HG03139 (cell line): Measurements from ENCODE around the gene NRXN3.
"Not testable (repeated sequence)": the region's sequence is repeated elsewhere in the genome, so short reads cannot be mapped to it uniquely, and the experiment has no call there.

Experiments used
- ATAC-seq: cut with Tn5 transposase; IDR thresholded peaks from one replicate; pipeline ENCODE4 v1.9.1; 2021; ENCODE audit not compliant: unreplicated experiment

NRXN3 gene

DNA sequence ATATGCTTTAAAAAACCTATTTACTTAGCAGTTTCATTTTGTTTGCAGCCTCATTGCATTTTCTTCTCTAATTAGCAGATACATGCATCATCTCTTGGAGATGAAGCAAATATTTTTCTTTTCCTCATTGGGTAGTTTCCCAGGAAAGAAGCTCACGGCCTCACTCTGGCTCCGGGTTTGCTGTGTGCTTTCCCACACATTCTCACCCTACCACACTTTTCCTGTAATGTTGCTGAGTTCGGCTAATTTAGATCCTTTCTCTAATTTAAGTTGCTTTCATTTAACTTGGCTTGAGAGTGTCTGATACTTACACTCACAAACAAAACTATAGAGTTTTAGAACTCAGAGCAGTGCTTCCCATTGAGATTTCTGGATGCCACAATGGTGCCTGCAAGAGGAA lies 928.2 kb downstream of the NRXN3 start:
- ATAC-seq = no peak

DNA sequence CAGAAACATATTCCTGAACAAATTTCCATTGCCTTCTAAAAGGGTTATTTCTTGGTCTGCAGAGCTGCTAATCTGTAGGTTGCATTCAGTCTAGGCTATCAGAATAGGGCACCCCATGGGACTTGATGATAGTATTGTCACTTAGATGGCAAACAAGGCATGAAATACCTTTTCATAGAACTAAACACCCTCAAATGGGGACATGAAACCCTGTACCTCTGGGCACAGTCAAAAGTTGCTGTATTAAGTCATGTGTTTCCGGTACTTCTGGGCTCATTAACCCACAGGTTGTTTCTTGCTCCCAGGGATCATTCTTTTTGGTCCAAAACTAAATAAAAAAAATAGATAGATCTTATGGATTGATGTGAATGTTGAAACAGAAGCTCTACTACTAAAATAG lies 930.4 kb downstream of the NRXN3 start:
- ATAC-seq = no peak

DNA sequence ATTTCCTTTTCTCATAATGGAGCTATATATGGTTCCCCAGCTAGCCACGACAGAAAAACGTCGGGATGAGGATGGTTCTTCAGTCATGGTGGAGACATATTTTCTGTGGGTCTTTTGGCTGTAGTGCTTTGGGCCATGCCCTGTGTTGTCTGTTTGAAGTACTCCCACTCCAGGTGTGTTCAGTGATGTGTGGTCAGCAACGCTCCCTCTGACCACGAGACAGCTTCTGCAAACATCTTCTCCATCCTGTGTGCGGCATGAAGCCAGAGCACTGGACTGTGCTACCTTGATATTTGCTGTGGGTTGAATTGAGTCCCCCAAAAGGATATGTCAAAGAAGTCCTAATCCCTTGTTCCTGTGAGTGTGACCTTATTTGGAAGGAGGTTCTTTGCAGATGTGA lies 931.2 kb downstream of the NRXN3 start:
- ATAC-seq = no peak

DNA sequence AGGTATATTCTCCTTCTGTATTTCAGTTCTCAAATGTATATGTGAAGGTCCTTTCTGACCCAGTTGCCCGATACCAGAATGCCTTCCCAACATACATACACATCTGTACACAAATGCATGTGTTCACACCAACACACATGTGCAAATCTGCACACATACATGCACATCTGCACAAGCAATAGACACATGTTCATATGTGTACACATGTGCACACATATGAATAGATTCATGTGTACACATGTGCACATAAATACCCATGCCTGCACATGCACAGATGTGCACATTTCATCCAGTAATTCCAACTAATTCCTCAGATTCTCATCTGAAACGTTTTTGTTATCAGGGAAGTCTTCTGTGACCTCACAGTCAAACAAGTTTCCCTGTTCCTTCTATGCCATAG lies 933.6 kb downstream of the NRXN3 start:
- no peak for ATAC-seq

DNA sequence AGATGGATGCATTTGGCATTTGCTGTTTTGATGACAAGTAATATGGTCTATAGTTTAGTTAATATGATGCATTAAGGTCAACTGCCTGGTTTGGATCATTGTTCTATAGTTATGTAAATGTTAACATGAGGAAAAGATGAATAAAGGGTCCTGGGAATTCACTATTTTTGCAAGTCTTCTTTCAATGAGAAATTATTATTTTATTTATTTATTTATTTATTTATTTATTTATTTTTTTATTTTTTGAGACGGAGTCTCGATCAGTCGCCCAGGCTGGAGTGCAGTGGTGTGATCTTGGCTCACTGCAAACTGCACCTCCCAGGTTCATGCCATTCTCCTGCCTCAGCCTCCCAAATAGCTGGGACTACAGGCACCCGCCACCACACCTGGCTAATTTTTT lies 940.4 kb downstream of the NRXN3 start:
- ATAC-seq = not testable (repeated sequence)

DNA sequence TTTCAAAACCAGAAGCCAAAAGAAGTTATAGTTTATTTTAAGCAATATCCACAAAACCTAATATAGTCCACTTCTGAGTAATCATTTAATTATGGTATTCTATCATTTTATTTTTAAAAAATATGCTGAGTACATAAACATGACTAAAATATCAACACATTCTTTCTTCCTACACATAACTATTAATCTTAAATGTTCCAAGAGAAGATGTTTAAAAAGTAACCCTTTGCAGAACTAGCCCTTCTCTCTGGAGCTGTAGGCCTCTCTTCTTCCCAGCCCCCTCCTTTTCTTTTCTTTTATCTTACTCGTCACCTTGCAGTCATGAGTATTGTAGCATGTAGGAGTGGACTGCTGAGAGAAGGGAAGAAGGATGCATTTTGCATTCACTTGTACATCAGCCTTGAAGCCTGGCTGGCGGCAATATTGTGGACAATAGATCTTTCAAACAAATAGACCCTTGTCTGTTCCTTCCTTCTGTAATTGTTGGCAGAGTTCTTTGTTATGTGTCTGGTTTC lies 941.9 kb downstream of the NRXN3 start:
- ATAC-seq = no peak

DNA sequence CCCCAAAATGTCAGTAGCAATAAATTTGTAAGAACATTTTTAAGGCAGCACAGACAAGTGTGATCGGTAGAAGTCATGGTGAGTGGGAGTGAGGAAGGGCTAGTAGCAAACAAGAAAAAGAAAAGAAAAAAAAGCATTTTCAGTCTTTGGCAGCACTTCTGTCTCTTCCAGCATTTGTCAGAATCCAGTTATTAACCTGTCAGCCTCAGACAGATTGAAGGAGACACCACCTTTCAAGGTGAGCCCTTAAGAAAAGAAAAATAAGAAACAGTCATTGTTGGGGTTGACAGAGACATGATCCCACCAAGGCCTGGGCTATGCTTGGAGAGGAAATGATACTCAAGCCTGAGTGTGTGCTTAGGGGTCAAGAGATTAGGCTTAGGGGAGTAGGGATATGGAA lies 947.4 kb downstream of the NRXN3 start:
- no peak for ATAC-seq

DNA sequence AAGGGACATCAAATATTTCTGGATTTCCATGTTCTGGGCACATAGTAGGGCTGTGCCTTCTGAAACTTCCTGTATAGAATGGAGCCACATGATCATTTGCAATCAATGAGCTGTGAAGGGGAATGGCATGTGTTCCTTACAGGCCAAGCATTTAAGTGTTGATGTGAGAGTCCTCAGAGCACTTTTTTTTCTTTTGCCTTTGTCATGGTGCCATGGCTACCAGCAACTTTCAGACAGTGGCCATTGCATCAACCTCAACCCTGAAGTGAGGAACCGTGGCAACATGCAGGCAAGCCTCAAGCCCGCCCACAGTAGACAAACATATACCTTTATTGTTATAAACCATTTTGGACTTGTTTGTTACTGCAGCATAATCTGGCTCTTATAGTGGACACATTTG lies 948.1 kb downstream of the NRXN3 start:
- ATAC-seq = no peak

DNA sequence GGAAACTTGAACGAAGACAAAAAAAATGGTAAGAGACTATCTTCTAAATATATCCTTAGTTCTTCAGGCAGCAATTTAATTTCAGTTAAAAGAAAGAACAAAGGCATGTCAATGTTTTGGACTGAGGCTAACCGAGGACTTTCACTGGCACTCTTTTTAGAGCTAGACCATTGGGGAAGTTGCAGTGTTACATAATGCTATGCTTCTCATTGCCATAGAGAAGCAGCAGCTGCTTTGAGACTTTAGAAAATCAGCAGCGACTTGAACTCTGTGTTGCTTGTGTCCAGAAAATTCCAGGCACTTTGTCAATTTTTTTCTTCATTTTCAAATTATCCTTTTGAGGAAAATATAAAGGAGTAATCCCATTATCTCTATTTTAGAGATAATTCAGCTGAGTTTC lies 964.2 kb downstream of the NRXN3 start:
- no peak for ATAC-seq

DNA sequence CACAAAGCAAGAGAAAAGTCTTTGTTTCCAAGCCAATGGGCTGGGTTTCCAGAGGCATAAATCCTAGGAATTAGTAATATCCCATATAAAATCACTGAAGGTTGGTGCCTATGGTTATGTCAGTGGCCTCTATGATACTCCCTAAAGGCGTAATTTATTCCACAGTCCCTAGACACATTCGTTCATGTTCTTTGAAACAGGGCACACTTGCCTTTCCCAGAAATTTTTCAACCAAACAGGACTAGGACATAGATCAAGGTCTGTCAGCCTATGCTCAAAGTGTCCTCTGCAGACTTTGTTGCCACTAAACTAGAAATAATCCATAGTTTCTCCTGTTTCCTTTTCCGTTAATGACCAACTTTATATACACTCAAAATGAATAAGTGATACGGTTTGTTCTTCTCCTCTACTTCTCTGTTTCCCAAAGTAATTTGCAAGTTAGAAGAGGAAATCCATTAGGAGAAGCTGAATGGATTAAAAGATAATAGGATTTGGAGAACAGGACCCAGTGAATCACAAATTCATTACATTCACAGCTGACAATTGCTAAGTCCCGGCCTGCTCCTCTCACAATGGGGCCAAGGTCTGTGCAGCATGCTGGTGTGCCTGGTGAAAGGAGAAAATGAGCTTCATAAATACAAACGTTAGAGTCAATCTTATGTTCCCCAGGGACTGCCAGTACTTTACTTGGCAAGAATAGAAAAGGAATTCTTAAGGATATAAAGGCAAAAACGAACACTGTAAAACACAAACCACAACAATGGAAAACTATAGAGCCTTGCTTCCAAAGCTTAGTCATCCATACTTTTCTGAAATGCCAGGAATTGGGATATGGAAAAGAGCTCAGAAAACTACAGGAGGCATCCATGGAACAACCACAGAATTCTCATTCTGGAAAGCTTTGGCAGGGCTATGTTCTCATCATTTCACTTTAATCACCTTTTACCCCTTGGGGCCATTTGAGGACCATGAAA lies 966.2 kb downstream of the NRXN3 start:
- ATAC-seq = no peak

DNA sequence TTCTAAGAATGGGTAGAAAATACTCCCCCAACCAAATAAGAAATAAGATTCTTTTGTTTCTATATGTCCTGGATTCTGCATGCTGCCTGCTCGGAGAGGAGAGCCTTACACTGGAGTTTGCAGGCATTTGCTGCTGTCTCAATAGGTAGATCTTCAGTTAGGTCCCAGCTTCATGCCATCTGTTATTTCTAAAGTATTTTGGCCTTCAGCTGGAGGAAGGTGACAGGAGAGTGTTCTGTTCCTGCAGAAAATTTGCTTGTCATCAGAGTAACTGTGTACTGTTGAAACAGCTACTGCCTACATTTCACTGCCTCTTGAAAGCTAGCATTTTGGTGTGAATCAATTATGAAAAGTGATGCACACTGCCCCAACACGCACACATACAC lies 966.9 kb downstream of the NRXN3 start:
- no peak for ATAC-seq

DNA sequence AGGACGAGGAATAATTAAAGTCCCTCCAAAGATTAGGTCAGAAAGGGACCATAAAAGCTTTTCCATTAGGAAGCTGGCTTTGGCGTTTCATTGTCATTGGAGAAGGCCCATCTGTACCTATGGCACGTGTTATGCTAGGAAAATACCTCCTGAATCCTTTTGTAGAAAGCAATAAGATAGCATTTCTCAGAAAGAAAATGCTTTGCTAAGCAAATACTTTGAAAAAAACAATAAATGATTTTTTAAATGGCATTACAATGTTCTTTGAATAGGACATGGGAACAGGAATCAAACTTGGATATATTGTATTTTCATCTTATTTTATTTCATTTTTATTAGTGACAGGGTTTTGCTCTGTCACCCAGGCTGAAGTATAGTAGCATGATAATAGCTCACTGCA lies 967.7 kb downstream of the NRXN3 start:
- ATAC-seq = no peak

DNA sequence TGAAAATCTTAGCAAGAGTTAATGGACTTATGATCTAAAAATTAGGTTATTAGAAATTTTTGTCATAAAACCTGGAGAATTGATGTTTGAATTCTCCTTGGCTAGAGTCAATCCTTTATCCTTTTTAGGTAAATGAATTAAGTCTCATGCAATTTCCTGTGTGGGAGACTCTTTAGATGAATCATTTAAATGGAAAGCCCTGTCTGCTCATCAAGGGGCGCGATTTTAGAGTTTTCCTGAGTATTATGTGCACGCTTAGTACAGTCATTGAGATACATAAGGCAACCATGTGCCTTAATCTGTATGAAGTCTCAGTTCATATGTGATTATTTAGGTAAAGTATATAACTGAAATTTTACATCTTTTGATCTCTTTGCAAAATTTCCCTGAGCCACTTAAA lies 974.7 kb downstream of the NRXN3 start:
- ATAC-seq = no peak

DNA sequence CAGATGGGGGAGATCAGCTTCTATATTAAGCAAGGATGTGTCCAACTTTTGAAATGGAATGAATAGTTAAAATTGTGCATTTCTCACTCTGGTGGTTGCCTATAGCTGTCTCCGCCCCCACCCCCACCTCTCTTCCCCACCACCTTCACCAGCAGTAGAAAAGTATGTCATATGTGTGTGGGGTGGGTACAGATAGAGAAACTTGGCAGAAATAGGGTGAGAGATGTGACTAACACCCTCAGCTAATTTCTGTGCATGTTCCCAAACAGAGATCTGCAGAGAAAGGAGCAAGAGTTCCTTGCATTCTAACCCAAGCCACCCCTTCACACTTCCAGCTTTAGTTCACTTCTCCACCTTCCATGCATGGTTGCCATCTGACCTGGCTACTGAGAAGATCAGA lies 980.1 kb downstream of the NRXN3 start:
- ATAC-seq = no peak

DNA sequence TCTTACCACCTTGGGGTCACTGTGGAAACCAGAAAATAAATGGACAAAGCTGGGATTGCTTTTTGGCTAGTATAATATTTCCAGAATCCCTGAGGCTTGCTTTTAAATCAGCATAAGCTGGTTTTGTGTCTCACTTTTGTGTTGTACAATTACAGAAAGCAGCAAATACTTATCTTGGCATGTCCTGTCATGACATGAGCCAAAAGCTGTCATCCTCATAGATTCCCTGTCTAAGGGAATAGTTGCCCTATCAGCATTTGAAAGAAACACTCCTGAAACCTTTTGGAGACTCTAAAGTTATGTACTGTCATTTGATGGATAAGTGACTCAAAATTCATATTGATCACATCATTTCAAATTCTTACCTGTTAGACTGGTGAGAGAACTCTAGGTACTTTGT lies 987.2 kb downstream of the NRXN3 start:
- no peak for ATAC-seq

DNA sequence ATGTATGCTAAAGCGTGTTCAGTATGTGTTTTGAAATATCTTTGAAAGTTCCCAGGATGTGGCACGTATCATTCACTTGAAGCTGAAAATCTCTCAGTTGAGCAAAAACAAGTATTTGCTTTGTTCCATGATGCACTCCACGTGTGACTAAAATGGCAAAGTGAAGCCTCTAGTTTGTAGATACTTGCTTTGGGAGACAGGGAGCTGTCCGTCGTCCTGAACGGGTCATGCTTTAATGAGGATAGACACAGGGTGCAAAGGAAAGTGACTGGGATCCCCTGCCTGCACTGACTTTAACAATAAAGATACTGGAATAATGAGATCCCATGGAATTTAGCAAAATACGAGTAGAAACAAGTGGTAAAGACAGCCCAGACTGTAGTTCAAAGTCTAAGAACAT lies 991.4 kb downstream of the NRXN3 start:
- no peak for ATAC-seq

DNA sequence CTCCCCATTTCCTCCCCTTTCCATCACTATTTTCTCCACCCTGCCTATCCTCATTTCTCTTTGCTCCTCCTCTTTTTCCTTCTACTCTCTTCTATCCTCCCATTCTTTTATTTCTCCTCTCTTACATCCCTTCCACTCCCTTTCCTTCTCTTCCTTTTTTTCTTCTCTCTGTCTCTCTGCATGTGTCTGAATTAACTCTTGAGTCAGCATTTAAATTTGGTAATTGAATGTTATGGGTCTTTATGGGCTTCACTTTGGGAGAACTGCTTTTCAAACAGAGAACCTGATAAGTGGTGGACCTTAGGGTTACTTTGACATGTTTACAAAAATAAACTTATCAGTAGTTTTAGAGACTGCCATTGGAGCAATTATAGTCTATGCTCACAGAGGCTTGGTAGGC lies 992.7 kb downstream of the NRXN3 start:
- no peak for ATAC-seq

DNA sequence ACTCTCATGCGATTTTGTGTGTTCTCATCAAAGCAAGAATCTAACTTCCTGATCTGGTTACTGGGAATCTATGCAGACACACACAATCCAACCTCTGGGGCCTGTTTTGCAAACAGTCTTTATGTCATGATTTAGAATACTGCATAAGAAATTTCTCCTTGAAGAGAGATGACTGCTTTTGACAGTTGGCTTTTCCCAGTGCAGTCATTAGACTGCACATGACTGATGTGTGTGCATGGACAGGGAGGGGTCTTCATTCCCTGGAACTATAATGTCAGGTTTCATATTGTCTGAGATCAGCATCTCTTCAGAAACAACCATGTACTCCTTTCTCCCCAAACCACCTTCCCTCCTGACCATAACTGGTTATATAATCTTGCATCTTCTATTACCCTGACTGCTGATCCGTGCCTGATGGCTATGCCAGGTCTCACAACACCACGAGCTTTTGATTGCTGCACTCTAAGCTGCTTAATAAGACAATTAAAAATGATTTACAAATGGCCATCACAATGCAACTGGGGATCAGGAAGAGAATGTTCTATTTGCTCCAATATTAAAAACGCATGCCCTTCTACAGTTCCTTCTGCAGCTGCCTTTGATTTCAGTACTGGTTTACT lies 995.4 kb downstream of the NRXN3 start:
- ATAC-seq = no peak

DNA sequence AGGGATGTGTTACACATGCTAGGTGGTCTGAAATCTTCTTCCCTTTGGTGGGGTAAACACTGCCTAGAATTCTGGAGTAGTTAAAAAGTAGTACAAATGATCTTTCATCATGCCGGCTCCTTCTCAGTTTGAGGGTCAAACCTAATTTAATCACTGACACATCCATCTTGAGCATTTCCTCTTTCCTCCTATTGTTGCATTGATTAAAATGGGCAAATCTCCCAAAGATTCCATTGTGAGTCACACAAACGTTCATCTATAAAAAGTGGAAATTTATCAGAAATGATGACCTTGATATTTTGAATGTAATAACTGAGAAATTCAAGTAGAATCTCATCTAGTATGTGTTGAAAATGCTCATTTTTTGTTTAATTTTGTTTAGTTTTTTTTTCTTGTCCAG lies 996.0 kb downstream of the NRXN3 start:
- no peak for ATAC-seq

DNA sequence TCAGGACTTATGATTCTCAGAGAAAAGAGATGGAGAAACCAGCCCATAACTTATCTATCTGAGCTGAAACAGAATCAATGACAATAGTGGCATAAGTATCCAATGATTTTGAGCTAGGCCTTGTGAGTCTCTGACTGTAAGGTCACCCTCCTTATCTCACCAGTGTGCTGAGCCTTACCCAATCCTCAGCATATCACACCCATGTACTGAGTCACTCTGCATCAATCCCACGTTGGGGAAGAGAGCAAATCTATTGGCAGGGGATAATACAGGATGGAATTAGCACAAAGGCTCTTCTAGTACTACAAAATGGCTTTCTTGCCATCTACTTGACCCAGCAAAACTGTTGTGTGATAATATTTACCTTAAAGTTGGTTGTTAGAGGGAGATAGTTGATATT lies 997.8 kb downstream of the NRXN3 start:
- no peak for ATAC-seq

DNA sequence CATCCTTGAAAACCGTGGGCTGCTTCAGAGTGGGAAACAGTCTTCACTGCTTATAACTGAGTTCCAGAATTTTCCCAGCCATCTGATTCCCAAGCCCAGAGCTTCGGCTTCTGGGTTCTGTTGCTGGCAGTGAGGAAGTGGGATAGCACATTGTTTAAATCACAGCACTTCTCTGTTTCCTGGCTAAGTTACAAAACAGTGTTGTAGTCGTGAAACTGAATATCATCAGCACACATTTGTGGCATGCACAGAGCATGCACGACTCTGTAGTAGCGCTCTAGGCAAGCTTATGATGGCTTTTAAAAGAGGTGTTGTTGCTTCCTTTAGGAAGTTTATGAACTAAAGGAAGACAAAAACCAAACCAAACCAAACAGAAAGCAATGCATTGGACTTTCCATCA lies 1005.5 kb downstream of the NRXN3 start:
- no peak for ATAC-seq

DNA sequence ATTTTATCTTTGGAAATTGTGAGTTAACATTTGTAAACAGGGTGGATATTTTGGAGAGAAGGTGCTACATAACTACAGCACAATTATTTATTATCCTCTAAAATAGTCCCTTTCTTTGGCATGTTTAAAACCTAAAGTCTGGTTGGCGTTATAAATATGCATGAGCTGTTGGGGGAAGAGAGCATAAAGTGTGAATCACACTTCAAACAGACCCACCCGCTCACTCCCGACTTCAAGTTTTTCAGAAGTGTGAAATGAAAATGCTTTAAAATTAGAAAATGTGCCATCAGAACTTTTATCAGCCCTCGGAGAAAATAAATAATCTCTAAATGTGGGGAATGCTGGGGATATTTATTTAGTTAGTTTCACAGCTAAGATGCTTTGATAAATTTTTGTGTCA lies 1006.9 kb downstream of the NRXN3 start:
- ATAC-seq = no peak
